ENCODE data around the gene TMEM175. TPM values are rescaled to one million over a fixed set of nuclear protein-coding genes. Genes with fewer than 3 reads are reported as not detected.

TMEM175 gene
- total RNA-seq, 1 donor, result 28.3 TPM

GRCh38 chr4:986428-986878 lies 54.2 kb downstream of the TMEM175 start:
- DNase-seq (ENCODE audit: low read depth in 2 of 3, low spot score in 2 of 3), result no peak

- DNase-seq (ENCODE audit: low read depth in 2 of 3, low spot score in 2 of 3), result peak; percentile 65 to 91 (median 91)
Measured at GRCh38 chr4:986879-987623, 54.8 kb downstream of the TMEM175 start, which contains the start of gene IDUA. Gene IDUA (plus strand): TSS chr4:987044. CDS start chr4:987085, 41 bp downstream.

GRCh38 chr4:987624-988513 lies 55.6 kb downstream of the TMEM175 start:
- no peak for DNase-seq (ENCODE audit: low read depth in 2 of 3, low spot score in 2 of 3)

- DNase-seq (ENCODE audit: low read depth in 2 of 3, low spot score in 2 of 3), result no peak
Measured at GRCh38 chr4:988726-989721, 56.8 kb downstream of the TMEM175 start.

- no peak for DNase-seq (ENCODE audit: low read depth in 2 of 3, low spot score in 2 of 3)
Measured at GRCh38 chr4:989722-990471, 57.6 kb downstream of the TMEM175 start.

GRCh38 chr4:990746-991367 lies 58.6 kb downstream of the TMEM175 start:
- no peak for DNase-seq (ENCODE audit: low read depth in 2 of 3, low spot score in 2 of 3)

- no peak for DNase-seq (ENCODE audit: low read depth in 2 of 3, low spot score in 2 of 3)
Measured at GRCh38 chr4:991451-992296, 59.4 kb downstream of the TMEM175 start.

GRCh38 chr4:992297-993110 lies 60.2 kb downstream of the TMEM175 start:
- DNase-seq (ENCODE audit: low read depth in 2 of 3, low spot score in 2 of 3), result no peak

GRCh38 chr4:993111-994029 lies 61.1 kb downstream of the TMEM175 start, which contains the start of gene SLC26A1:
Gene SLC26A1 (minus strand): TSS chr4:993404. CDS start chr4:991703, 1,701 bp downstream.
- no peak for DNase-seq (ENCODE audit: low read depth in 2 of 3, low spot score in 2 of 3)

- DNase-seq (ENCODE audit: low read depth in 2 of 3, low spot score in 2 of 3), result no peak
Measured at GRCh38 chr4:995311-996026, 63.2 kb downstream of the TMEM175 start.

GRCh38 chr4:996030-996996 lies 64.1 kb downstream of the TMEM175 start:
- DNase-seq (ENCODE audit: low read depth in 2 of 3, low spot score in 2 of 3), result no peak

- DNase-seq (ENCODE audit: low read depth in 2 of 3, low spot score in 2 of 3), result no peak
Measured at GRCh38 chr4:996997-997374, 64.7 kb downstream of the TMEM175 start.

GRCh38 chr4:997375-998071 lies 65.3 kb downstream of the TMEM175 start:
- peak in 1 of 3 donors; percentile 29 for DNase-seq (ENCODE audit: low read depth in 2 of 3, low spot score in 2 of 3)

All from hematopoietic multipotent progenitor cell (in vitro differentiated cells).